ENCODE data around the gene MINDY4.

MINDY4 gene

GRCh38 chr7:30907527-30908267 is 136.5 kb downstream of the MINDY4 start:
- no peak for DNase-seq
- peaks cover 2% of the 10 kb centered on the region for H3K4me1 Mint-ChIP-seq
- H3K4me3 Mint-ChIP-seq = no peak overlapping the region
- CTCF ChIA-PET = no interaction called here
- H3K27me3 Mint-ChIP-seq = peaks cover 11% of the 10 kb centered on the region
- H3K9me3 Mint-ChIP-seq = no peaks in the 10 kb centered on the region
- H3K27ac Mint-ChIP-seq = no peak overlapping the region
- no peaks in the 10 kb centered on the region for H3K36me3 Mint-ChIP-seq

GRCh38 chr7:30908681-30909080 is 137.5 kb downstream of the MINDY4 start:
- CTCF ChIA-PET = no interaction called here
- DNase-seq = no peak
- no peaks in the 10 kb centered on the region for H3K4me1 Mint-ChIP-seq
- no peak overlapping the region for H3K4me3 Mint-ChIP-seq
- no peak overlapping the region for H3K27ac Mint-ChIP-seq
- H3K36me3 Mint-ChIP-seq = no peaks in the 10 kb centered on the region
- H3K9me3 Mint-ChIP-seq = no peaks in the 10 kb centered on the region
- H3K27me3 Mint-ChIP-seq = peaks cover 11% of the 10 kb centered on the region

DNA sequence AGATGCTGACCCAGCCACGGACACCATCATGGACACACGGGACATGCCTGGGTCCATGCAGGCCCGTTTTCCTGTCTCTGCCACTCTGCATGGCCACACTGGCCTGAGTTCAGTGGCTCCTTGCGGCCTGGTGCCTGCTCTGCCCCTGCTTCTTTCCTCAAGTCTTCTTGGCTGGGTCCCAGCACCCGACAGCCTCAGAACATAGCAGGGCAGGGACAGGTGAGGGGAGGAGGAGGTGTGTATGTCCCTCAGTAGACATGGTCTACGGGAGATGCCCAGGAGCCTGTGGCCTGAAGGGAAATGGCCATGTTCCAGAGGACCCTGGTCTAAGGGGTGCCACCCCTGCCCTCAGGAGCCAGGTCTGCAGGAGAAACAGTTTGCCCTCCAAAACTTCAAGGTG is 138.2 kb downstream of the MINDY4 start:
- no peaks in the 10 kb centered on the region for H3K4me1 Mint-ChIP-seq
- H3K4me3 Mint-ChIP-seq = no peak overlapping the region
- no peaks in the 10 kb centered on the region for H3K36me3 Mint-ChIP-seq
- H3K27ac Mint-ChIP-seq = no peak overlapping the region
- no peaks in the 10 kb centered on the region for H3K9me3 Mint-ChIP-seq
- H3K27me3 Mint-ChIP-seq = peaks cover 11% of the 10 kb centered on the region
- CTCF ChIA-PET = no interaction called here
- DNase-seq = no peak

DNA sequence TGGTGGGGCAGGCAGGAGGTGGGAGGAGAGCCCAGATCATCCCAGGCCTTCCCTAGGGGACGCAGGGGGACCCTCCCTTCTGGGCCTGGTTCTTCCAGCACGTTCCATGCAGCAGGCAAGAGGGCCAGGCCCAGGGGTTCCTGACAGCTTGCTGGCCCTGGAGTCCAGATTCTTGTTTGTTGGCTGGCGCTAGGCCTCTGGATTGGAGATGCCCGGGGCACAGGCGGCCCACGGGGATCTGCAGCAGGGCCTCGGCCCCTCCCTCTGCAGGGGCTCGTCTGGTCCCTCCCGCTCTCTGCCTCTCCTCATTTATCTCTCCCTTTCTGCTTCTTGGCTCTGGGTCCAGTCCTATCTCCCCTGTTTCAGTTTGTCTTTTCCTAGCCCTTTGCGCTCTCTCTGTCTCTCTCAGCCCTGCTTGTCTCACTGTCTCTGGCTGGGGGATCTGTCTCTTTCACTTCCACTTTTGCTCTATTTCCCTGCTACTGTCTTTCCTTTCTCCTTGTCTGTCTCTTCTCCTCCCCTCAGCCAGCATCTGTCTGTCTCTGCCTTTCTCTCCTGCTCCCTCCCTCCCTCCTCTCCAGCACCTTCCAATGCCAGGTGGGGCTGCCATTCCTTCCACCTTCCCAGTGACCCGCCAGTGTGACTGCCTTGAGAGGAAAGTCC is 139.3 kb downstream of the MINDY4 start:
- Mint-ChIP-seq H3K27ac (no peak overlapping the region), H3K27me3 (peaks cover 11% of the 10 kb centered on the region), H3K4me1 (peaks cover 3% of the 10 kb centered on the region), H3K36me3 (no peaks in the 10 kb centered on the region), H3K9me3 (no peaks in the 10 kb centered on the region), H3K4me3 (no peak overlapping the region)
- CTCF ChIA-PET = no interaction called here
- DNase-seq = no peak

DNA sequence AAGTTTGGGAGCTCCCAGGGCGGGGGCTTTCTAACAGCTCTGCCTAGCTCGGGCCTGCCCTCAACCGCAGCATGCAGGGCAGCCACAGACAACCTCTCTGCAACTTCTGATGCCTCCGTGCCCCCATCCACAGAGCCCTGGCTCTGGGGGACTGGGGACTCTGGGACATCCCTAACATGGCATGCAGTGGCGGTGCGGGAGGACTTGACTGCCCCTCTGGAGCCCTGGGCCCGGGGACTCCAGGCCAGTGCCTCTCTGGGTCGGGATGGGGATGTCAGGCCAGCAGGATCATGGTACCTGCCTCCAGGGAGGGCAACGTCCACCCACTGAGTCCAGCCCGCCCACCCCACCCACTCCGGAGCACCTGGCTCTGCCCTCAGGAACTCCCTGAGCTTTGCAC is 139.9 kb downstream of the MINDY4 start:
- no peak overlapping the region for H3K27ac Mint-ChIP-seq
- no peaks in the 10 kb centered on the region for H3K36me3 Mint-ChIP-seq
- peaks cover 3% of the 10 kb centered on the region for H3K4me1 Mint-ChIP-seq
- no peak overlapping the region for H3K4me3 Mint-ChIP-seq
- DNase-seq = no peak
- CTCF ChIA-PET = no interaction called here
- peaks cover 11% of the 10 kb centered on the region for H3K27me3 Mint-ChIP-seq
- no peaks in the 10 kb centered on the region for H3K9me3 Mint-ChIP-seq

DNA sequence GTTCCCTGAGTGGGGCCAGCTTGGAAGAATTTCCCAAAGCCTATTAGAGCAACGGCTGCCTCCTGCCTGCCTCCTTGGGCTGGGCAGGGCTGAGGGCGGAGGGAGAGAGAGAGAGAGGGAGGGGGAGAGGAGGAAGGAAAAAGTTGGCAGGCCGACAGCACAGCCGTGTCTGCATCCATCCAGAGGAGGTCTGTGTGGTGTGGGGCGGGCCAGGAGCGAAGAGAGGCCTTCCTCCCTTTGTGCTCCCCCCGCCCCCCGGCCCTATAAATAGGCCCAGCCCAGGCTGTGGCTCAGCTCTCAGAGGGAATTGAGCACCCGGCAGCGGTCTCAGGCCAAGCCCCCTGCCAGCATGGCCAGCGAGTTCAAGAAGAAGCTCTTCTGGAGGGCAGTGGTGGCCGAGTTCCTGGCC is 140.3 kb downstream of the MINDY4 start, which contains the start of gene AQP1:
Gene AQP1, plus strand, starts transcription at position 293 of the 409 bp plus-strand sequence. Its CDS starts 57 bp downstream, at position 350.
- CTCF ChIA-PET = no interaction called here

GRCh38 chr7:30912021-30912730 is 141.0 kb downstream of the MINDY4 start:
- Mint-ChIP-seq H3K27ac (no peak overlapping the region), H3K9me3 (no peaks in the 10 kb centered on the region), H3K4me3 (no peak overlapping the region), H3K27me3 (peaks cover 11% of the 10 kb centered on the region), H3K36me3 (no peaks in the 10 kb centered on the region), H3K4me1 (peaks cover 3% of the 10 kb centered on the region)
- DNase-seq = no peak
- CTCF ChIA-PET = no interaction called here

More for the DNA sequence above, 140.3 kb downstream of the MINDY4 start, which contains the start of gene AQP1:
- no peak for DNase-seq
- H3K27me3 Mint-ChIP-seq = peaks cover 11% of the 10 kb centered on the region
- no peak within 1 kb of the TSS for H3K27ac Mint-ChIP-seq
- H3K36me3 Mint-ChIP-seq = no peaks in the 10 kb centered on the region
- no peaks in the 10 kb centered on the region for H3K9me3 Mint-ChIP-seq
- peaks cover 3% of the 10 kb centered on the region for H3K4me1 Mint-ChIP-seq
- H3K4me3 Mint-ChIP-seq = no peak within 1 kb of the TSS

GRCh38 chr7:30912731-30912985 is 141.4 kb downstream of the MINDY4 start:
- CTCF ChIA-PET = no interaction called here
- no peak for DNase-seq
- Mint-ChIP-seq H3K27ac (no peak overlapping the region), H3K4me3 (no peak overlapping the region), H3K27me3 (peaks cover 11% of the 10 kb centered on the region), H3K4me1 (peaks cover 3% of the 10 kb centered on the region), H3K9me3 (no peaks in the 10 kb centered on the region), H3K36me3 (no peaks in the 10 kb centered on the region)

- Mint-ChIP-seq H3K27ac (no peak overlapping the region), H3K4me3 (no peak overlapping the region), H3K36me3 (no peaks in the 10 kb centered on the region), H3K4me1 (peaks cover 3% of the 10 kb centered on the region), H3K27me3 (peaks cover 11% of the 10 kb centered on the region), H3K9me3 (no peaks in the 10 kb centered on the region)
- CTCF ChIA-PET = no interaction called here
- DNase-seq = no peak
Measured at GRCh38 chr7:30912986-30913811, 142.0 kb downstream of the MINDY4 start.

DNA sequence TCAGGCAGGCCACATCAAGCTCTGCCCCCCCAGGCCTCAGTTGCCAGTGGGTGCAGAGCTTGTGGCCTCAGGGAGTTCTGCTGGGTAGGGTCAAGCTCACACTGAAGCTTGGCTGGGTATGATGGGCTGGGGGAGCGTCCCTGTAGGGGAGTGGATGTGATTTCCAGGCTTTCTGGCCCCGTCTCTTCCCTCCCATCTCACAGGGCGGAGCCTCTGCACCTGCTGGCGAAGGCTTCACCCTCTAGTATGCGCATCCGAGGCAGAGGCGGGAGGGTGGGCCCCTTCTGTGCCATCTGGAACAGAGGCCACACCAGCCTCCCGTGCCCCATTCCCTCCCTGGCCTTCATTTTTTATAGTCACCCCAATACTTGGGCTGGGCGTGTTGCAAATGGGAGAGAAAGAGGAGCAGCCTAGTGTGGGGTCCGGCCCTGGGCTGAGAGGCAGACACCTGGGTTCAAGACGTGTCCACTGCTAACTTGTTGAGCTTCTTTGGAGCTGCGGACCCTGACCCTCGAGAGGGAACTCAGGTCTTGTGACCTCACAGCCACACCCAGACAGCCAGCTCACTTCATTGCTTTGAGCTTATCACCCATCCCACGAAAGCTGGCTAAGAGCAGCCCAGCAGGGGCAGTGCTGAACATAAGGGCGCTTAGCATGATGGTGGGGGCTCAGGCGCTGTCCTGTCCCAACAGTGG is 142.8 kb downstream of the MINDY4 start:
- Mint-ChIP-seq H3K4me1 (peaks cover 3% of the 10 kb centered on the region), H3K36me3 (no peaks in the 10 kb centered on the region)

DNA sequence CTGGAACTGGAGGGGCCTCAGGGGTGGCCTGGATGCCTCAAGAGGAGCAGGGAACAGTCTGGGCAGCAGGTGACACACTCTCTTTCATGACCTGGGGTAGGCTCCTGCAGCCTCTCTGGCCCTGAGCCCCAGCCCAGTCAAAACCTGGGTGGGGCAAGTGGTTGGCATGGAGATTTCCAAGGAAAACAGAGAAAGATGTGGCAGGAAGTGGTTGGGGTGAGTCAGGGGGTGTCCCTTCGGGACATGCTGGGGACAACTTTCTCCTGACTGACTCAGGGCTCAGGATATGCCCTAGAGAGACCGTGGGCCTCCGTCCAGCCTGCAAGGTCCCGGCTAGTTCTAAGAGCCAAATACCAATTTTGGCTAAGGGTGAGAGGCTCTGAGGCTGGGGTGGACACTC is 143.4 kb downstream of the MINDY4 start:
- H3K9me3 Mint-ChIP-seq = no peaks in the 10 kb centered on the region
- no peak overlapping the region for H3K4me3 Mint-ChIP-seq
- CTCF ChIA-PET = no interaction called here
- no peak for DNase-seq
- no peaks in the 10 kb centered on the region for H3K36me3 Mint-ChIP-seq
- peak overlapping the region; percentile 45 for H3K27ac Mint-ChIP-seq
- H3K4me1 Mint-ChIP-seq = peaks cover 3% of the 10 kb centered on the region
- peaks cover 11% of the 10 kb centered on the region for H3K27me3 Mint-ChIP-seq

More for the DNA sequence above, 142.8 kb downstream of the MINDY4 start:
- Mint-ChIP-seq H3K4me3 (no peak overlapping the region), H3K27me3 (peaks cover 11% of the 10 kb centered on the region), H3K27ac (no peak overlapping the region), H3K9me3 (no peaks in the 10 kb centered on the region)
- no peak for DNase-seq
- CTCF ChIA-PET = no interaction called here

GRCh38 chr7:30915005-30915601 is 143.9 kb downstream of the MINDY4 start:
- CTCF ChIA-PET = interaction anchor here (0.6 kb wide), 1 partner anchor 23 kb away, joined by 4 read pairs; no protein-coding TSS in a partner anchor
- DNase-seq = no peak
- peaks cover 11% of the 10 kb centered on the region for H3K27me3 Mint-ChIP-seq
- no peak overlapping the region for H3K4me3 Mint-ChIP-seq
- H3K27ac Mint-ChIP-seq = no peak overlapping the region
- no peaks in the 10 kb centered on the region for H3K36me3 Mint-ChIP-seq
- H3K9me3 Mint-ChIP-seq = no peaks in the 10 kb centered on the region
- H3K4me1 Mint-ChIP-seq = peaks cover 3% of the 10 kb centered on the region

DNA sequence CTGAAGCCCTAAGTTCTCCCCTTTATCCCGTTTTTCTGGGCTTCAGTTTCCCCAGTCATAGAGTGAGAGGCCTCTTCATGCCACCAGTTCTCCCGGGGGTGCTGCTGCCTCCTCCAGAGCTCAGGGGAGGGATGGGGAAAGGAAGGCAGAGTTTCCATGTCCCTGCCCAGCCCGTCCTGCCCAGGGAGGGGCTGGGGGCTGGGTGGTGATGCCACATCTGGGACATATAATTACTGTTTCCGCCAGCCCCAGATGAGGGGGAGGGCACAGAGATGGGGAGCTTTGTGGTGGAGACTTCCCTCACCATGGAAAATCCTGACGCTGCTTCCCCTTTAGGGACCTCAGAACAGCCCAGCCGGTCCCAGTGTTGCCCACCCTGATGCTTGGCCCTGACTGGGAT is 144.5 kb downstream of the MINDY4 start:
- H3K36me3 Mint-ChIP-seq = no peaks in the 10 kb centered on the region
- peaks cover 11% of the 10 kb centered on the region for H3K27me3 Mint-ChIP-seq
- no peak overlapping the region for H3K4me3 Mint-ChIP-seq
- H3K4me1 Mint-ChIP-seq = peaks cover 3% of the 10 kb centered on the region
- CTCF ChIA-PET = interaction anchor here (0.6 kb wide), 1 partner anchor 22 kb away, joined by 4 read pairs; no protein-coding TSS in a partner anchor
- DNase-seq = no peak
- H3K27ac Mint-ChIP-seq = no peak overlapping the region
- H3K9me3 Mint-ChIP-seq = no peaks in the 10 kb centered on the region

All from activated naive CD4-positive, alpha-beta T cell treated with anti-CD3 and anti-CD28 coated beads, Interleukin-2, amount 10 ng/mL, durations not matched to agents 7 days and 5 days (primary cell).